Activated naive CD4-positive, alpha-beta T cell treated with anti-CD3 and anti-CD28 coated beads for 36 hours (primary cell): ENCODE measurements around the gene TMEM79. TPM values are rescaled to one million over a fixed set of nuclear protein-coding genes. Genes with fewer than 3 reads are reported as not detected.

Source experiments
- CTCF ChIA-PET: fragments of 350-600 bp; sonication (Branson Sonifier 250); formaldehyde crosslinking; loops from one replicate; lab custom pipeline; 2021; ENCODE audit warnings: antibody characterized with exemption; lab: Charles Lee
- DNase-seq: peaks from one replicate; pipeline ENCODE4 v3.0.0-alpha.2; 2020
- H3K27ac Mint-ChIP-seq: one replicate; pipeline ENCODE4 v1.8.0; 2021; ENCODE audit warnings: mild to moderate bottlenecking, mixed read lengths
- H3K27me3 Mint-ChIP-seq: one replicate; pipeline ENCODE4 v1.8.0; 2021; ENCODE audit warnings: low read depth, mixed read lengths
- H3K36me3 Mint-ChIP-seq: one replicate; pipeline ENCODE4 v1.8.0; 2021; ENCODE audit warnings: low read depth, mixed read lengths
- H3K4me1 Mint-ChIP-seq: one replicate; pipeline ENCODE4 v1.8.0; 2021; ENCODE audit warnings: low read depth, mixed read lengths
- H3K4me3 Mint-ChIP-seq: one replicate; pipeline ENCODE4 v1.8.0; 2021; ENCODE audit warnings: mild to moderate bottlenecking, moderate library complexity, mixed read lengths
- H3K9me3 Mint-ChIP-seq: one replicate; pipeline ENCODE4 v1.8.0; 2021; ENCODE audit warnings: mixed read lengths
- intact Hi-C: fragments of 100-400 bp; cut with micrococcal nuclease; formaldehyde crosslinking; loops from one replicate; pipeline ENCODE4 v1.15.1; 2023
- total RNA-seq, 2 experiments: library from RNA; stranded (reverse); gene quantifications; one replicate each; pipeline ENCODE4 v1.2.3, GENCODE V29; 2021

TMEM79 gene
- total RNA-seq, 2 experiments from 2014 or later, result 9.1 to 9.5 TPM

DNA sequence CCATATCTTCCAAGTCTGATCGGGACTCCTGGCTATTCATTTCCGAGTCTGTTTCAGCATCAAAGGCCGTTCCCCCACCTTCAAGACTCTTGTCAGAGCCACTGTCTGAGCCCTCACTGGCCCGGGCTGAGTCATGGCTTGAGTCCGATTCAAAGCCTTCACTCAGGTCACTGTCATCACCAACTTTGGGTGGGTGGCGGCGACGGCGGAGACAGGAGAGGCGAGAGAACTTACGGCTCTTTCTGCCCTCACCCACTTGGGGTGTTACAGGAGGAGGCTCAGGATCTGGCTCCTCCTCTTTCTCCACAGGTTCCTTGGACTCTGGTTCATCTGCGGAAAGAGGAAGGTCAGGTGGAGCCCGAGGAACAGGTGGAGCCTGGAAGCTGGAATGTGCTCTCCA, 18.1 kb upstream of the TMEM79 start:
- Mint-ChIP-seq H3K27ac (no peak overlapping the region), H3K36me3 (peaks cover 53% of the 10 kb centered on the region), H3K4me1 (peaks cover 12% of the 10 kb centered on the region), H3K27me3 (no peaks in the 10 kb centered on the region), H3K4me3 (no peak overlapping the region), H3K9me3 (no peaks in the 10 kb centered on the region)
- no peak for DNase-seq
- CTCF ChIA-PET, result interaction anchor here (1.0 kb wide), 1 partner anchor 136 kb away, joined by 3 read pairs; no protein-coding TSS in a partner anchor
- intact Hi-C loops, result no loop called here

DNA sequence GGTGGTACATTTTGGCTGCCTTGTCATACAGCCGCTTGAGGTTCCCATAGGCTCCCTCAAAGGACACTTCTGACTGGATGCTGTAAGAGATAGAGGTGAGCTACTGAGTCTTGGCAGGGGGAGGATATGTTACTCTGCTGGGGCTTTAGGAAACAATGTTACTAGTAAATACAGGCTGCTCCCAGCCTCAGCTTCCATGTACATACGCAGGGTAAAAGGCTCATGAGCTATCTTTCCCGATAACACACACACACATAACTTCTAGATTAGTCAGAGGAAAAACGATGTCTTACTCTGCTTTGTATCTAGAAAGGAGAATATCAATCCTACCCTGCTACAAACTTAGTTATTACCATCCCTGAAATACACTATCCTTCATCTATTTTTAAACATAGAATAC, 15.8 kb upstream of the TMEM79 start:
- no peak for DNase-seq
- CTCF ChIA-PET, result interaction anchor here (0.8 kb wide), 1 partner anchor 54 kb away, joined by 4 read pairs; no protein-coding TSS in a partner anchor
- no peaks in the 10 kb centered on the region for H3K9me3 Mint-ChIP-seq
- H3K4me3 Mint-ChIP-seq, result no peak overlapping the region
- peaks cover 2% of the 10 kb centered on the region for H3K4me1 Mint-ChIP-seq
- H3K36me3 Mint-ChIP-seq, result peaks cover 53% of the 10 kb centered on the region
- no peak overlapping the region for H3K27ac Mint-ChIP-seq
- H3K27me3 Mint-ChIP-seq, result no peaks in the 10 kb centered on the region
- intact Hi-C loops, result no loop called here

DNA sequence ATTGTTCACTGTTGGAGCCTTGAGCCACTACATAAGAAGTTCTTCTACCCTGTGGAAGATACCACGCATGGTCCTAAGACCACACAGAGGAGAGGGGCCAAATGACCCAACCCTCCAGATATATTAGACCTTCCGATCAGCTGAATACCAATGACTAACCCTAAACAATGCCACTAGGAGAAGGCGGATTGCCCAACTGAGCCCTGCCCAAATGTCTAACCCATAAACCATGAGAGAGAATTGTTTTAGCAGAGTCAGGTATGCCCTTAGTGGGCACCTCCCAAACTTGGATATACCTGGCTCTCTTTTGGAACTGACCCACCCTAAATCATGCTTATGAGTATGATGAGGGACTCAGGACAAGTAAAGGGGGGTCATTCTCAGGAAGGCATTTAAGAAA, 13.8 kb upstream of the TMEM79 start:
- no peak overlapping the region for H3K4me3 Mint-ChIP-seq
- intact Hi-C loops, result no loop called here
- no peak for DNase-seq
- H3K4me1 Mint-ChIP-seq, result no peaks in the 10 kb centered on the region
- H3K27ac Mint-ChIP-seq, result no peak overlapping the region
- peaks cover 55% of the 10 kb centered on the region for H3K36me3 Mint-ChIP-seq
- no peaks in the 10 kb centered on the region for H3K9me3 Mint-ChIP-seq
- CTCF ChIA-PET, result interaction anchor here (1.4 to 1.7 kb wide), 2 partner anchors 10 to 128 kb away, joined by 4 to 7 read pairs; no protein-coding TSS in a partner anchor
- no peaks in the 10 kb centered on the region for H3K27me3 Mint-ChIP-seq

DNA sequence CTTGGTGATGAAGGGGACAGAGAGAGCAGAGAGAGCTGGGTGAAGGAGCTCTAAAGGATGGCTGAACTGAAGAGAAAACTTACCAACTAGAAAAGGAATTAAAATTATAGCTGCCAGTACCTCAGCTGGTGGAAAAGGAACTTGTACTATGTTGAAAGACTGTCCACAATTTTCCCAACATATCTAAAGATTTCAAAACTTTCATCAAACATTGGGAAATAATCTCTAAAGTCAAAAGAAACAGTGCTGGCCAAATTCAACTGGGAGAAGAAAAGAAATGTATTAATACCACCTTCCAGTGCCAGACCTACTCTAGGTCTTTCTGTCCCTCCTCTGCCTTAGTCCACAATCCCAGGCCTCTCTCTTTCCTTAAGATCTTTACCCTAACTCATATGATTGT, 7.6 kb upstream of the TMEM79 start:
- Mint-ChIP-seq H3K27me3 (no peaks in the 10 kb centered on the region), H3K4me1 (peaks cover 15% of the 10 kb centered on the region), H3K36me3 (peaks cover 49% of the 10 kb centered on the region), H3K9me3 (no peaks in the 10 kb centered on the region), H3K27ac (peak overlapping the region; percentile 34), H3K4me3 (no peak overlapping the region)
- no peak for DNase-seq
- intact Hi-C loops, result no loop called here
- CTCF ChIA-PET, result no interaction called here

DNA sequence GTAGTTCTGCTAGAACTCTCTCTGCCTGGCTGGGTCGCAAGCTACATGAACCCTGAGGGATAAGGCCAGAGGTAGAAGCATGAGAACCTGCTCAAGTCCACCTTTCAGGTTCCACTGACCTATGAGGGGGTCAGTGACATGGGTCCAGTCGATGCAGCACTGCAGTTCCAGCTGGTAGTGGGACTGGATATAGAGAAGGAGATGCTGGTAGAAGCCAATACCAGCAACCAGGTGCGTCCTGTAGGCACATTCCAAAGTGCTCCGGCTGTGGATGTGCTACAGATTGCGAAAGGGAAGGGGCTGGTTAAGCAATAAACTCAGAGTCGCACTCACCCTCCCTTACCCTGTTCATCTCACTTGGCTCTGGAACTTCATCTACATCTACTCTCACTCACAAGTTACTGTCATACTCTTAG, 7.2 kb upstream of the TMEM79 start:
- CTCF ChIA-PET, result no interaction called here

DNA sequence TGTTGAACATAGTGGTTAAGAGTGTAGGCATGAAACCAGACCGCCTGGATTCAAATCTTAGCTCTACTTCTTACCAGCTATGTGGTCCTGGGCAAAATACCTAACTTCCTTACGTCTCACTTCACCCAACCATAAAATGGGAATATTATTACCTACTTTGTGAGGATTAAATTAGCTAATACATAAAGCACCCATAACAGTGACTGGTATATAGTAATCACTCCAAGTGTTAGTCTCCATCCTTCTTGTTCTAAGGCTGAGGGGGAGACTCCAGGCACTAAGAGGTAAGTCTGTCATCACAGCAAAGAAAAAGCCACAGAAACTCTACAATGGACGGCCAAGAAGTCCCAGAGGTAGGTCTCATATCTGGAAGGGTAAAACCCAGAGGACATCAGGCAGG, 4.3 kb upstream of the TMEM79 start:
- intact Hi-C loops, result loop anchor here (5.0 kb wide), 1 partner anchor 53 kb away; no protein-coding TSS in a partner anchor
- Mint-ChIP-seq H3K9me3 (no peaks in the 10 kb centered on the region), H3K4me3 (no peak overlapping the region), H3K36me3 (peaks cover 25% of the 10 kb centered on the region), H3K27me3 (no peaks in the 10 kb centered on the region), H3K4me1 (peaks cover 25% of the 10 kb centered on the region), H3K27ac (no peak overlapping the region)
- CTCF ChIA-PET, result interaction anchor here (1.0 to 2.2 kb wide), 7 partner anchors 9 to 165 kb away, joined by 3 to 8 read pairs (median 7); no protein-coding TSS in a partner anchor
- DNase-seq, result no peak

More for the DNA sequence above, 7.2 kb upstream of the TMEM79 start:
- no peaks in the 10 kb centered on the region for H3K9me3 Mint-ChIP-seq
- intact Hi-C loops, result no loop called here
- H3K4me1 Mint-ChIP-seq, result peaks cover 17% of the 10 kb centered on the region
- H3K27me3 Mint-ChIP-seq, result no peaks in the 10 kb centered on the region
- H3K4me3 Mint-ChIP-seq, result no peak overlapping the region
- DNase-seq, result no peak
- peak overlapping the region; percentile 34 for H3K27ac Mint-ChIP-seq
- peaks cover 47% of the 10 kb centered on the region for H3K36me3 Mint-ChIP-seq

DNA sequence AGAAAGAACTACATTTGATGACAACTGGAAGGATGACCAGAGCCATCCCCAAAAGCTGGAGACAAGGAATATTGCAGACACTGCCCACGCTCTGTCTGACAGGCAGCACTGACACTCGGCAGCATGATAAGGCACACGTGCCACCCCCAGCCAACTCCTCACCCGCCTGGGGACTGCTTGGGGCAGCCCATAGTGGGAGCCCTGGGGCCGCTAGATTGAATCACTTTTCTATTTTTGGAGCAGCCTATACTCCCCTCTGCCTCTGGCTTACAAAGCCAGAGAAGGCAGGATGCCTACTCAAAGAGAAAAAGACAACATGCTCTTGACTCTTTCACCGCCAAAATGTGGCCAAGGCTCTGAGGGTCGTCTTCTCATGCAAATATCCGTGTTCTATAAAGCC, 2.8 kb upstream of the TMEM79 start:
- H3K36me3 Mint-ChIP-seq, result peaks cover 18% of the 10 kb centered on the region
- H3K9me3 Mint-ChIP-seq, result no peaks in the 10 kb centered on the region
- DNase-seq, result peak; percentile 72
- intact Hi-C loops, result loop anchor here (5.0 kb wide), 1 partner anchor 54 kb away; no protein-coding TSS in a partner anchor
- CTCF ChIA-PET, result interaction anchor here (0.7 to 2.2 kb wide), 7 partner anchors 21 to 154 kb away, joined by 3 to 8 read pairs (median 5); no protein-coding TSS in a partner anchor
- H3K4me1 Mint-ChIP-seq, result peaks cover 26% of the 10 kb centered on the region
- peak overlapping the region; percentile 99 for H3K4me3 Mint-ChIP-seq
- no peaks in the 10 kb centered on the region for H3K27me3 Mint-ChIP-seq
- H3K27ac Mint-ChIP-seq, result peak overlapping the region; percentile 92

DNA sequence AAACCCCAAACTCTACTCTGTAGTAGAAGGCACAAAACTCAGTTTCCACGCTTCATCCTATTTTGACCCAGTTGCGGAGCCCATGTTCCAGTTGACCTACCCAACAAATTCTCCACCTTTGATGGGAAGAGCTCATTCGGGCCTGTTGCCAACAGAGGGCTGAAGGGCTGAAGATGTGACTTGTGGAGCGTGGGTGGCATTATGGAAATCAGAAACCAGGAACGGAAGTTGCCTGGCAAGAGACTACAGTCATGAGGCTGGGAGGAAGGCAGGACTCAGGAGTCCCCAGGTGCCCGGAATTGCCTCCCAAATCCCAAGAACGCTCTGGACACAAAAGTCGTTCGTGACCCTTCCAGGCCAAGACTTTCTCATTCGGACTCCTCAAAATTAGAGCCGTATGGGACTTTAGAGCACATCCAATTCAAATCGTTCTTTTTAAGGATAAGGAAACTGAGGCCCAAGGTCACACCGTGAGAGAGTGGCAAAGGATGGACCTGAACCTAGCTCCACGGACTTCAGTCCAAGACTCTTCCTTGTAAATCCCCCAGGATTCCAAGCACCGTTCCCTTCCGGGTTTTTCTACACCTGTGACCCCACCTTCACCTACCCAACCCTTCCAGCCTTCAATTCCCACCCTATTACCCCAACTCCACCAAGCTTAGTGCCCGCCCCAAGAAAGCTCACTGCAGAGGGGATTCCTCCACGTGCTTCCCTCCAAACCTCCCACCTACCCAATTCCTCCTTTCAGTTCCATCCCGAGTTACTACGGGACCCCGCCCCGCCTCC, 2.2 kb upstream of the TMEM79 start:
- Mint-ChIP-seq H3K9me3 (no peaks in the 10 kb centered on the region), H3K27ac (peak overlapping the region; percentile 92), H3K36me3 (peaks cover 18% of the 10 kb centered on the region), H3K4me1 (peaks cover 27% of the 10 kb centered on the region), H3K27me3 (no peaks in the 10 kb centered on the region), H3K4me3 (peak overlapping the region; percentile 99)
- DNase-seq, result peak; percentile 45
- intact Hi-C loops, result loop anchor here (1.0 to 5.0 kb wide), 8 partner anchors 13 to 348 kb away; partner anchors contain the start of genes CCT3, GLMP, KHDC4 and LAMTOR2
- CTCF ChIA-PET, result interaction anchor here (0.7 to 2.2 kb wide), 8 partner anchors 22 to 164 kb away, joined by 3 to 8 read pairs (median 4); no protein-coding TSS in a partner anchor

DNA sequence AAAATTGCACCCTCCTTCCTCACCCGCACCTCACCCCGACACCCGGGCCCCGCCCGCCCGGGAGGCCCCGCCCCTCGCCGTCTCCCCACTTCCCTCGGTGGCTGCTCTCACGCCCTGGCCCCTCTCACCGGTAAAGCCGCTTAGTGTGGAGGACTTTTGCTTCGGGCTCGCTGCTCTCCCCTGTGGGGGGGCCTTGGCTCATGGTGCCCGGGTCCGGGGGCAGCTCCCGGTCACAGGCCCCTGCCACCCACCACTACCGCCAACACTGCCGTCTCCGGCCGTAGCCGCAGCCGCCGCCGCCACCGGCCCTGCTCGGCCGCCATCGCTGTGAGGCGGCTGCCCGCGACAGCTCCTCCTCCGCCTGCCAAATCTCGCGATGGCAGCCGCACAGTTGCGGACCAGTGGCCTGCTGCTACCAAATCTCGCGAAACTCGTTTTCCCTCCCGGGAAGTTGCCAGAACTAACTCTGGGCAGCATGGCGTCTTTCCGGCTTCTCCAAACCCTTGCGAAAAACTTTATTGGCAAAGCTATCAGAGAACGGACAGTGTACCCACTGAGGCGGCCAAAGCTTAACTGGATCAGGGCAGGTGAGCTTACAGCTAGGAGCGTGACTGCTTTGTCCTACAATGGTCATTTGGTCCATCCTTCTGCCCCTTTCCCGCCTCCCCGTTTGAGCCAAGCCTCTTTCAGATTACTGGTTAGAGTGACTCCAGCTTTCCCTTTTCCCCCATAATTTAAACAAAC, 1.5 kb upstream of the TMEM79 start, which contains the start of gene SMG5:
Gene SMG5 (minus strand): TSS at position 347 of the 744 bp plus-strand sequence. CDS start 145 bp downstream, at position 202.
- CTCF ChIA-PET, result interaction anchor here (0.6 to 2.0 kb wide), 11 partner anchors 22 to 198 kb away, joined by 3 to 5 read pairs (median 3); partner anchors contain the start of gene CCT3
- H3K9me3 Mint-ChIP-seq, result no peaks in the 10 kb centered on the region
- intact Hi-C loops, result loop anchor here (1.0 to 5.0 kb wide), 8 partner anchors 13 to 348 kb away; partner anchors contain the start of genes CCT3, GLMP, KHDC4 and LAMTOR2
- peak within 1 kb of the TSS; percentile 99 for H3K4me3 Mint-ChIP-seq
- DNase-seq, result peak; percentile 99
- H3K27ac Mint-ChIP-seq, result peak within 1 kb of the TSS; percentile 92
- peaks cover 27% of the 10 kb centered on the region for H3K4me1 Mint-ChIP-seq
- H3K27me3 Mint-ChIP-seq, result no peaks in the 10 kb centered on the region
- H3K36me3 Mint-ChIP-seq, result peaks cover 13% of the 10 kb centered on the region

DNA sequence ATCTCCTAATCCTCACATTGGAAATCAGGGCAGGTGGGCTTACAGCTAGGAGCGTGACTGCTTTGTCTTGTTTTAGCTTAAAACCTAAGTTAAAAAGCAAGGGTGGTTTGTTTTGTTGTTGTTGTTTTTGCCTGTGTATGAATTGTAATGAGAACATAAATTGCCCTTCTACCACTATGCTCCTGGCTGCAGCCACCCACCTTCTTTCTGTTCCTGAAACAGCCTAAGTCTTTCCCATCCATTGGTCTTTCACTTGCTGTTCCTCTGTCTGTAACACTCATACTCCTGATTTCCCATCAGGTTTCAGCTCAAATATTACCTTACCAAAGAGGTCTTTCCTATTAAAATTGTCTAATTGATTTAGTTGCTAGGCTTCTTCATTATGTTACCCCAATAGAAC, 604 bp upstream of the TMEM79 start:
- H3K4me1 Mint-ChIP-seq, result peaks cover 27% of the 10 kb centered on the region
- peak overlapping the region; percentile 99 for H3K4me3 Mint-ChIP-seq
- intact Hi-C loops, result loop anchor here (2.0 to 5.0 kb wide), 3 partner anchors 56 to 217 kb away; partner anchors contain the start of gene MEF2D
- H3K36me3 Mint-ChIP-seq, result peaks cover 4% of the 10 kb centered on the region
- no peaks in the 10 kb centered on the region for H3K9me3 Mint-ChIP-seq
- peak overlapping the region; percentile 48 for H3K27ac Mint-ChIP-seq
- CTCF ChIA-PET, result interaction anchor here (0.6 to 2.0 kb wide), 13 partner anchors 12 to 227 kb away, joined by 3 to 5 read pairs (median 3); partner anchors contain the start of gene CCT3
- no peaks in the 10 kb centered on the region for H3K27me3 Mint-ChIP-seq
- no peak for DNase-seq

DNA sequence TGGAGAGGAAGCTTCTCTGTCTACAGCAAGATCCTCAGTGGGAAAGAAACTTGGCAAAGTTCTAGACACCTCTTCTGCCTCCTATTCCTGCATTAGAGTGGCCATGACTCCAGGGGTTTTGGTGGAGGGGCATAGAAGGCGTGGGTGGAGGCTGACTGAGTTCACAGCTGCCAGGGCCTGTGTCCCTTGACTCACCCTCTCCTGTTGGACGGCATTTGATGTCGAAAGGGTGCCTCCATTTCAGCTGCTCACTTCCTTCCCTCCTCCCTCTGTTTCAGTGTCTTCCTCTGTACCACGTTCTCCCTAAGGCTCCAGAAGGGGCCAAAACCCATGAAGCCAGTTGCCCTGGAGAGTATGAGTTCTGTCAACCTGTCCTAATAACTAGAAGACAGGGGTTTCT, 632 bp downstream of the TMEM79 start:
- CTCF ChIA-PET, result interaction anchor here (1.0 kb wide), 2 partner anchors 22 to 193 kb away, joined by 3 read pairs; no protein-coding TSS in a partner anchor
- Mint-ChIP-seq H3K27ac (no peak overlapping the region), H3K4me3 (no peak overlapping the region), H3K9me3 (no peaks in the 10 kb centered on the region), H3K27me3 (no peaks in the 10 kb centered on the region), H3K4me1 (peaks cover 27% of the 10 kb centered on the region), H3K36me3 (peaks cover 6% of the 10 kb centered on the region)
- intact Hi-C loops, result loop anchor here (5.0 kb wide), 1 partner anchor 57 kb away; no protein-coding TSS in a partner anchor
- DNase-seq, result no peak
